Activated B cell treated with CpG ODN at 0.5 μM for 24 hours (primary cell): ENCODE data around the gene CNTN1. TPM values are rescaled to one million over a fixed set of nuclear protein-coding genes. Genes with fewer than 3 reads are reported as not detected.

ENCODE experiments used
- ATAC-seq: fragments of 200-7000 bp; cut with Tn5 transposase; one replicate; pipeline ENCODE4 v1.10.0; 2021; ENCODE audit warnings: low read depth, mild to moderate bottlenecking, moderate library complexity
- CTCF ChIA-PET: fragments of 350-600 bp; sonication (Branson Sonifier 250); formaldehyde crosslinking; loops from one replicate; lab custom pipeline; 2021; ENCODE audit warnings: antibody characterized with exemption; lab: Charles Lee
- POLR2A ChIA-PET: fragments of 350-600 bp; sonication (Branson Sonifier 250); formaldehyde crosslinking; loops from one replicate; lab custom pipeline; 2021; ENCODE audit warnings: antibody characterized with exemption; lab: Charles Lee
- DNase-seq: peaks from one replicate; pipeline ENCODE4 v3.0.0; 2022
- H3K27ac Mint-ChIP-seq: one replicate; pipeline ENCODE4 v1.8.0; 2020; ENCODE audit warnings: mixed read lengths
- H3K27me3 Mint-ChIP-seq: one replicate; pipeline ENCODE4 v1.8.0; 2021; ENCODE audit warnings: mixed read lengths
- H3K36me3 Mint-ChIP-seq: one replicate; pipeline ENCODE4 v1.8.0; 2021; ENCODE audit warnings: low read depth, mixed read lengths
- H3K4me1 Mint-ChIP-seq: one replicate; pipeline ENCODE4 v1.8.0; 2021; ENCODE audit warnings: mixed read lengths
- H3K4me3 Mint-ChIP-seq: one replicate; pipeline ENCODE4 v1.8.0; 2020; ENCODE audit warnings: mild to moderate bottlenecking, mixed read lengths
- H3K9me3 Mint-ChIP-seq: one replicate; pipeline ENCODE4 v1.8.0; 2020; ENCODE audit warnings: mixed read lengths
- intact Hi-C: fragments of 100-400 bp; cut with micrococcal nuclease; formaldehyde crosslinking; loops from one replicate; pipeline ENCODE4 v1.15.1; 2024
- total RNA-seq: library from RNA; stranded (reverse); gene quantifications from 2 replicates; pipeline ENCODE4 v1.2.3, GENCODE V29; 2022
- TF ChIP-seq, protein P1 (sequence below): fragments of 200-600 bp; IDR thresholded peaks from one replicate; pipeline ENCODE4 v1.8.0; 2022; ENCODE audit warnings: antibody characterized with exemption, mild to moderate bottlenecking

Gene CNTN1
- total RNA-seq, 1 donor from 2014 or later, result not detected

DNA sequence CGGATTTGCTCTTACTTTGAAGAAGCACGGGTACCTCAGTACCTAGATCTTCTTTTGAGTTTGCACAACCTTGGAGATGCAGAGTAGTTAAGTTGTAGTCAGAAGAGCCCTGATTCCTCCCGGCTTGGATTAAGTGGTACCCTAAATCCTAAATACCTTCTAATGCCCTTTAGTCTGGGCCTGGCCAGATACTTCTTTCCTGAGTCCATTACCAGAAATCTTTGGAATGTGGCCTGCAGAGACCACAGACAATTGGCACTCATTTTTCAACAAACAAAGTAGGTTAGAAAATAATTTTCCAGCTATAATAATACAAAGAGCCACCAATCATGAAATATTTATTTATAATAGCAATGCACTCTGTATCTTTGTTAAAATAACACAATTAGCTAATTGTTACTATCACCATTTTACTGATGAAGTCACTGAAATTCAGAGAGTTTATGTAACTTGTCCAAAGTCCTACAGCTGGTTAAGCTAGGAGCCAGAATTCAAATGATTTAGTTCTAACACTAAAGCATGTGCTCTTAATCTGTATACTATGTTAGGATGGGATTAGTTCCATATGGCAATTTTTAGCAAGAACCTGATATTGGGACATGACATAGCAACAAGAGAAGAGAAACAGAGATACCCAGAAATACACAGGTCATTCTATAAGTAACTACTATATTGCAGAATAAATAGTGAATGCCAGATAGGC, 363.8 kb downstream of the CNTN1 start:
- Mint-ChIP-seq H3K4me1 (no peaks in the 10 kb centered on the region), H3K27me3 (no peaks in the 10 kb centered on the region), H3K27ac (no peak overlapping the region), H3K9me3 (no peaks in the 10 kb centered on the region), H3K36me3 (no peaks in the 10 kb centered on the region), H3K4me3 (no peak overlapping the region)
- ATAC-seq, result no peak
- TF ChIP-seq, protein P1, sequence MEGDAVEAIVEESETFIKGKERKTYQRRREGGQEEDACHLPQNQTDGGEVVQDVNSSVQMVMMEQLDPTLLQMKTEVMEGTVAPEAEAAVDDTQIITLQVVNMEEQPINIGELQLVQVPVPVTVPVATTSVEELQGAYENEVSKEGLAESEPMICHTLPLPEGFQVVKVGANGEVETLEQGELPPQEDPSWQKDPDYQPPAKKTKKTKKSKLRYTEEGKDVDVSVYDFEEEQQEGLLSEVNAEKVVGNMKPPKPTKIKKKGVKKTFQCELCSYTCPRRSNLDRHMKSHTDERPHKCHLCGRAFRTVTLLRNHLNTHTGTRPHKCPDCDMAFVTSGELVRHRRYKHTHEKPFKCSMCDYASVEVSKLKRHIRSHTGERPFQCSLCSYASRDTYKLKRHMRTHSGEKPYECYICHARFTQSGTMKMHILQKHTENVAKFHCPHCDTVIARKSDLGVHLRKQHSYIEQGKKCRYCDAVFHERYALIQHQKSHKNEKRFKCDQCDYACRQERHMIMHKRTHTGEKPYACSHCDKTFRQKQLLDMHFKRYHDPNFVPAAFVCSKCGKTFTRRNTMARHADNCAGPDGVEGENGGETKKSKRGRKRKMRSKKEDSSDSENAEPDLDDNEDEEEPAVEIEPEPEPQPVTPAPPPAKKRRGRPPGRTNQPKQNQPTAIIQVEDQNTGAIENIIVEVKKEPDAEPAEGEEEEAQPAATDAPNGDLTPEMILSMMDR, result no peak
- POLR2A ChIA-PET, result no interaction called here
- intact Hi-C loops, result no loop called here
- DNase-seq, result no peak
- CTCF ChIA-PET, result no interaction called here

DNA sequence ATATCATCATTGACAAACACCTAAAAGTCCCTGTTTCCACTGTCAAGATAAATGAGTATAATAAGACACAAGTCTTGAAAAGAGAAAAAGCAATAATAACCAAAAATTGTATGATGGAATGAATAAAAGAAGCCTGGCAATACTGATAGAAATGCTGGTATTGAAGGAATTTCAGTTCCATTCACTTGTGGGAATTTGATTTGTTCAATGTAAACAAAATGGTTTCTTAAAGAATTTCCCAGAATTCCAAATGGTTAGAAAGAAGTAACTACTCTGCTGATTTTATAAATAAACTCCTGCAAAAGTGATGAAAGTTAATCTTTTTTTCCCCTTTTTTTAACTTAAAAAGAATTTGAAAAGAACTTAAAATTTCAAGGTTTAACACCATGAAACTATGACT, 366.0 kb downstream of the CNTN1 start:
- POLR2A ChIA-PET, result no interaction called here
- Mint-ChIP-seq H3K27me3 (no peaks in the 10 kb centered on the region), H3K4me3 (no peak overlapping the region), H3K9me3 (no peaks in the 10 kb centered on the region), H3K4me1 (no peaks in the 10 kb centered on the region), H3K27ac (no peak overlapping the region), H3K36me3 (no peaks in the 10 kb centered on the region)
- DNase-seq, result no peak
- intact Hi-C loops, result no loop called here
- CTCF ChIA-PET, result no interaction called here
- TF ChIP-seq, protein P1, result no peak
- no peak for ATAC-seq

DNA sequence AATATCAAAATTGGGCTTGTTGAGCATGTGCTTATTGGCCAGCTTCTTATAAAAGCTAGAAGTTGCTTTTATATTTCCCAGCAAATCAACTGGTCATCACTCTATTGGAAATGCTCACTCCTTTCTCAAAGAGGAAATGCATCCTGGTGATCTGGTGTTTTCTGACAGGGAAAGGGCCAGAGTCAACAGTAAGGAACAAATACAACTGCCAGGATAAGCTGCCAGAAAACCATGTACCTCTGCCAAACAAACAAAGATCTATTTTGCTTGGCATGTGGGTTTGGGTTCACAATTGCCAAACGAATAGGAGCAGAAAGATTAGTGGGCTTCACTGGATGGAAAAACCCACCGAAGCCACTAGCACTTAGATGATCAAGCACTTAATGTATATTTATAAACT, 369.0 kb downstream of the CNTN1 start:
- intact Hi-C loops, result no loop called here
- CTCF ChIA-PET, result no interaction called here
- no peak for DNase-seq
- Mint-ChIP-seq H3K27me3 (no peaks in the 10 kb centered on the region), H3K36me3 (no peaks in the 10 kb centered on the region), H3K4me3 (no peak overlapping the region), H3K4me1 (no peaks in the 10 kb centered on the region), H3K27ac (no peak overlapping the region), H3K9me3 (no peaks in the 10 kb centered on the region)
- TF ChIP-seq, protein P1, result no peak
- POLR2A ChIA-PET, result no interaction called here
- no peak for ATAC-seq

DNA sequence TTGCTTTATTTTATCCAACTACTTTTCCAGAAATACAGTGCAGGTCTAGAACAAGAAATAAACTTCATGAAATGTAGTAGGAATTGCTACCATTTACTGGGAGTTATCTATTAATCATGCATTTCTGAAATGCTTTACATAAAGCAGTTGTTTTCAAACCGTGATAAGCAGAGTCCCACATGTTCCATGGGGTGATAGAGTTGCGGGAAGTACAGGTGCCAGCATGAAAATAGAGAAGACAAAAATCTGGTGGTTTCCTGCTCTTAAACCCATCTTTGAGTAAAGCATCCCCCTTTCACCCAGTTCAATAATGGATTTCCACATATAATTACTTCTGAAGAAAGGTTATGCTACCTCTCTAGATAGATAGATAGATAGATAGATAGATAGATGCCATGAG, 372.2 kb downstream of the CNTN1 start:
- Mint-ChIP-seq H3K4me3 (no peak overlapping the region), H3K27ac (no peak overlapping the region), H3K36me3 (no peaks in the 10 kb centered on the region), H3K27me3 (no peaks in the 10 kb centered on the region), H3K9me3 (no peaks in the 10 kb centered on the region), H3K4me1 (no peaks in the 10 kb centered on the region)
- TF ChIP-seq, protein P1, result no peak
- ChIA-PET CTCF (no interaction called here), POLR2A (no interaction called here)
- no peak for ATAC-seq
- intact Hi-C loops, result no loop called here
- DNase-seq, result no peak

DNA sequence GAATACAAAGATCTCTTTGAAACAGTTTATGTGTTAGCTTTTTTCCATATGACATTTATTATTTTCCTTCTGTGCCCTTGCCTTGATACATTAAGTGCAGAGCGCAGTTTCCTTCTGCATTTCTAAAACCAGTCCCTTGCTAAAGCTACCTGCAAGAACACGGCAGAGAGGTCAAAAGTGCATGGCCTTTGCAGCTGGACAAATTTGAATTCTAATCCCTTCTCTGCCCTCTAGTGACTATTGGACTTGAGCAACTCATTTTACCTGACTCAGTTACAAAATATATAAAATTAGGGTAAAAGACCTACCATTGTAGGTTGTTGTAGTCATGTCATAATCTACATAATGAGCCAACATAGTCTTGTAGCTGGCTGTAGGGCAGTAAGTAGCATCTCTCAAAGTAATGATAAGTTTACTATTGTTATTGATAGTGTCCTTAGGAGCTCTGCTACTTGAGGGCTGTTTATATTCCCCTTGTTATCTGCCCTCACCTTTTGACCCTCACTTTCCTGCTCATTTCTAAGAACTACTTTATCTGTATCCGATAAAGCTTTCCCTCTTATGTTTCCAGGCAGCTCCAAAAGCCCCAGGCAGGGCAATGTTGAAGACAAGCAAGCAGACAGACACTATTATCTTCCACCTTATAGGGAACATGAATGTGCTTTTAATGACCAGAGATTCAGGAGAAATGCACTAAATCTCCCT, 375.9 kb downstream of the CNTN1 start:
- DNase-seq (no peak), ATAC-seq (no peak)
- intact Hi-C loops, result no loop called here
- Mint-ChIP-seq H3K27me3 (no peaks in the 10 kb centered on the region), H3K27ac (no peak overlapping the region), H3K36me3 (no peaks in the 10 kb centered on the region), H3K9me3 (no peaks in the 10 kb centered on the region), H3K4me3 (no peak overlapping the region), H3K4me1 (no peaks in the 10 kb centered on the region)
- TF ChIP-seq, protein P1, result no peak
- ChIA-PET CTCF (no interaction called here), POLR2A (no interaction called here)
